ENCODE results near the gene FKBP9.

Gene FKBP9

GRCh38 chr7:33035776-33036175 is 78.5 kb downstream of the FKBP9 start:
- H3K4me3 ChIP-seq (ENCODE audit: control insufficient read depth, low read depth, low read length) = no peak overlapping the region
- DNase-seq (ENCODE audit: low read depth) = no peak
- no peak for TF ChIP-seq CTCF (conservative IDR thresholded peaks at IDR 0.05; ENCODE audit: control insufficient read depth, insufficient read depth, low read depth, low read length)

DNA sequence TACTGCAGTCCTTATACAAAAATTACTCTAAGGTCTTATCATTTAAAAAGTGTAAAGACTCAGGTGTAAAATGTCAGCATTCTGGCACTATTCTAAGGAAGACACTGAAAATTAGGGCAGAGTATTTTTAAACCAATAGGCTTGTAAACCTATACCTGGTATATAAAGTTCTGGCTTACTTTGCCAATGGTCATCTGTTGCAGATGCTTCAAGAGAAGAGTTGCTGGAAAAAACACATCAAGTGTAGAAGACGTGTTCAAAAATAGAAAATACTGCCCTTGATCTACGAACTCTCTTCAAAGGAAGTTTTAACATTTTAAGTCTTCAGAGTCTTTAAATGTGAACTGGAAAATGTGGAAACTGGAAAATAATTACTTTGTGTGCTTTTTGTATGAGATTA is 81.4 kb downstream of the FKBP9 start:
- no peak for DNase-seq (ENCODE audit: low read depth)
- no peak for TF ChIP-seq CTCF (conservative IDR thresholded peaks at IDR 0.05; ENCODE audit: control insufficient read depth, insufficient read depth, low read depth, low read length)
- H3K4me3 ChIP-seq (ENCODE audit: control insufficient read depth, low read depth, low read length) = no peak overlapping the region

DNA sequence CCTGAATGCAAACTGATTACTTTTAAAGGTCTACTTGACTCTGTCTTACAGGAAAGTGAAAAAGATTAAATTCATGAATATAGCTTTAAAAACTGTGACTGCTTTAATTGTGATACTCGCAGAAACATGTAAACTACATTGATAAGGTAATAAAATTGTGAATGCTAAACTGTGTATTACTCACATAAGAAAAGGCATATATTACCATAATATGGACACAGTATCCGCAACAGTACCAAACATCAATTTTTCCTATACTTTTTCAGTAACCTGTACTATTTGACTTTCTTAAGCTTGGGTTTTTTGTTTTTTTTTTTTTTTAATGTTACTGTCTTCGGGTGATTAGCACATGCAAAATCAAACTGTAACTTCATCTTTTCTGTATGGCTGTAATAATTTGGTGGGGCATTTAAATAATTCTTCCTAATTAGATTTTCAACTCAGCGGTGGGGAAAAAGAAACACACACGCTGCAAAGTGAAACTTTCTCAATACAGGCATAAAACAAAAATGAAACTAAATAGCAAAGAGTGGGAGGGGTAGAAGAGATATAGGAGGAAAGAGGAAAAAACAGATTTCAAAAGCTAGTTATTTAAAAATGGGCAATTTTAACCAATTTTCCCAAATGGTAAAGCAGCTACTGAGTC is 82.1 kb downstream of the FKBP9 start:
- H3K4me3 ChIP-seq (ENCODE audit: control insufficient read depth, low read depth, low read length) = peak overlapping the region; percentile 29
- DNase-seq (ENCODE audit: low read depth) = peak; percentile 36
- no peak for TF ChIP-seq CTCF (conservative IDR thresholded peaks at IDR 0.05; ENCODE audit: control insufficient read depth, insufficient read depth, low read depth, low read length)

GRCh38 chr7:33039903-33040292 is 82.7 kb downstream of the FKBP9 start:
- peak overlapping the region; percentile 29 for H3K4me3 ChIP-seq (ENCODE audit: control insufficient read depth, low read depth, low read length)
- TF ChIP-seq CTCF (conservative IDR thresholded peaks at IDR 0.05; ENCODE audit: control insufficient read depth, insufficient read depth, low read depth, low read length) = no peak
- no peak for DNase-seq (ENCODE audit: low read depth)

GRCh38 chr7:33040803-33041516 is 83.7 kb downstream of the FKBP9 start:
- no peak overlapping the region for H3K4me3 ChIP-seq (ENCODE audit: control insufficient read depth, low read depth, low read length)
- peak; percentile 50 for DNase-seq (ENCODE audit: low read depth)
- TF ChIP-seq CTCF (conservative IDR thresholded peaks at IDR 0.05; ENCODE audit: control insufficient read depth, insufficient read depth, low read depth, low read length) = no peak

DNA sequence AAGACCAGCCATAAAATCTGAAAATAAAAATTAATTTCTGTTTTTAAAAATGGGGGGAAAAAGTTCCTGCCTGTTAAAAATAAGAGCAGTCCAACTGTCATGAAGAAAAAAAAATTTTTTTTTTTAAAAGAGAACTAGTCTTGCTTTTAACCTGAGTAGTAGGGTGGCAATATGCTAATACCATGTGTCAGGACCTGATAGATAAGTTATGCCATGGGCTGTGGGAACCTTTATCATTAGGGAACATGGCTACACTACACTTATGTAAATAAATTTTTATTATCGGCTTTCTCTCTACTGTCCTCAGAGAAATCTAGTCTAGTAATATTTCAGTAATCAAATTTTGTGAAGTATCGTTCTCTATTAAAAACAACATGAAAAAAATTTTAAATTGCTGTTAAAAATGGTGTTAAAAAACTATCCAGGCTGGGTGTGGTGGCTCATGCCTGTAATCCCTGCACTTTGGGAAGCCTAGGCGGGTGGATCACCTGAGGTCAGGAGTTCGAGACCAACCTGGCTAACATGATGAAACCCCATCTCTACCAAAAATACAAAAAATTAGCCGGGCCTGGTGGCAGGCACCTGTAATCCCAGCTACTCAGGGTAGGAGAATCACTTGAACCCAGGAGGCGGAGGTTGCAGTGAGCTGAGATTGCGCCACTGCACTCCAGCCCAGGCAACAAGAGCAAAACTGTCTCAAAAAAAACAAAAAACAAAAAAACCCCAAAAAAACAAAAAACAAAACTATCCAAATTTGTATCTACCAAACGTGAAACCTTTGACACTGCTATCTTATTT is 84.6 kb downstream of the FKBP9 start:
- no peak for DNase-seq (ENCODE audit: low read depth)

More for the DNA sequence above, 84.6 kb downstream of the FKBP9 start:
- H3K4me3 ChIP-seq (ENCODE audit: control insufficient read depth, low read depth, low read length) = no peak overlapping the region
- no peak for TF ChIP-seq CTCF (conservative IDR thresholded peaks at IDR 0.05; ENCODE audit: control insufficient read depth, insufficient read depth, low read depth, low read length)
